K562 (cell line): ENCODE measurements around the gene RPLP2. TPM values are rescaled to one million over a fixed set of nuclear protein-coding genes. Genes with fewer than 3 reads are reported as not detected.
A peak's percentile ranks its signal among the peaks of the same experiment; 100 is the strongest.

ENCODE experiments used
- ATAC-seq: fragments of 200-7000 bp; cut with Tn5 transposase; 3 replicates; pipeline ENCODE4 v1.9.1; 2020; ENCODE audit warnings: moderate library complexity
- BruUV-seq: library from RNA; stranded (reverse); fragments of 400-500 nt; replicated peaks from 2 replicates; lab custom pipeline; 2021; lab: Mats Ljungman, UMichigan
- CTCF ChIA-PET: fragments of 300-600 bp; formaldehyde crosslinking; extraction: SDS; loops from one replicate; lab custom pipeline; 2021; ENCODE audit warnings: low intra/inter-chr PET ratio; lab: Yijun Ruan, JAX
- POLR2A ChIA-PET: fragments of 300-600, 350-650 bp; sonication (Branson Sonifier 250); formaldehyde crosslinking; extraction: SDS; loops from one replicate; lab custom pipeline; 2021; ENCODE audit warnings: antibody characterized with exemption, inconsistent platforms; lab: Yijun Ruan, JAX
- DNase-seq, 4 experiments: peaks; one replicate each; pipeline versions ENCODE4 v3.0.0 to v3.0.0-alpha.2; 2011 to 2018; ENCODE audit warnings: low spot score in 3 of 4, mixed read lengths in 3 of 4; ENCODE audit errors: extremely low read depth in 1 of 4
- FAIRE-seq: peaks from 2 replicates; lab custom pipeline; 2011; peaks lifted over from hg19 to GRCh38; lab: Jason Lieb, UNC
- H2AFZ ChIP-seq: 2 replicates; pipeline ENCODE4 v1.6.0; 2011; ENCODE audit warnings: low read depth, low read length, control low read depth, inconsistent platforms
- H3K27ac ChIP-seq: fragments of 200-600 bp; 3 replicates; pipeline ENCODE4 v1.8.0; 2011; ENCODE audit warnings: low read depth, mild to moderate bottlenecking, control low read depth, inconsistent platforms, low read length, moderate library complexity, mixed read lengths; ENCODE audit errors: extremely low read depth
- H3K27me3 ChIP-seq, 2 experiments: fragments of 300-600 bp in 1 of 2; 2 replicates in 1 of 2; 3 replicates in 1 of 2; pipeline versions ENCODE4 v1.6.0 to v1.8.0; 2011; ENCODE audit warnings: inconsistent platforms in 2 of 2, low read length in 2 of 2, mild to moderate bottlenecking in 1 of 2, mixed read lengths in 1 of 2, moderate library complexity in 1 of 2; ENCODE audit not compliant: control insufficient read depth in 2 of 2, insufficient read depth in 2 of 2
- H3K36me3 ChIP-seq: fragments of 300-600 bp; 3 replicates; pipeline ENCODE4 v1.8.0; 2011; ENCODE audit warnings: mild to moderate bottlenecking, low read length, inconsistent platforms; ENCODE audit not compliant: control insufficient read depth, insufficient read depth
- H3K4me1 ChIP-seq, 2 experiments: fragments of 200-600 bp in 1 of 2; replicated peaks in 1 of 2; 2 replicates in 1 of 2; 3 replicates in 1 of 2; pipeline versions ENCODE4 v1.5.1 to v1.8.0; 2011; ENCODE audit warnings: inconsistent platforms in 2 of 2, low read length in 2 of 2, mild to moderate bottlenecking in 1 of 2, mixed read lengths in 1 of 2, moderate library complexity in 1 of 2; ENCODE audit not compliant: control insufficient read depth in 2 of 2, insufficient read depth in 2 of 2
- H3K4me2 ChIP-seq: 2 replicates; pipeline ENCODE4 v1.6.1; 2011; ENCODE audit warnings: low read length, control low read depth, inconsistent platforms, mixed read lengths; ENCODE audit not compliant: insufficient read depth
- H3K4me3 ChIP-seq: fragments of 200-600 bp; sonication (generic), shearing (Covaris generic); 2 replicates; pipeline ENCODE4 v1.5.1; 2016; ENCODE audit warnings: control low read depth, inconsistent platforms
- H3K79me2 ChIP-seq: fragments of 200-600 bp; 3 replicates; pipeline ENCODE4 v1.8.0; 2011; ENCODE audit warnings: low read length, inconsistent platforms; ENCODE audit not compliant: control insufficient read depth, insufficient read depth
- H3K9ac ChIP-seq, 2 experiments: 2 replicates each; pipeline versions ENCODE4 v1.6.0 to v1.6.1; 2011; ENCODE audit warnings: low read depth in 2 of 2, low read length in 2 of 2, control low read depth in 1 of 2, inconsistent platforms in 1 of 2, mild to moderate bottlenecking in 1 of 2, mixed read lengths in 1 of 2; ENCODE audit not compliant: insufficient read depth in 1 of 2
- H3K9me1 ChIP-seq: one replicate; pipeline ENCODE4 v1.6.0; 2011; ENCODE audit warnings: inconsistent platforms, mild to moderate bottlenecking, low read length, moderate library complexity; ENCODE audit not compliant: control insufficient read depth, insufficient read depth
- H3K9me3 ChIP-seq: replicated peaks from 2 replicates; pipeline ENCODE4 v1.5.1; 2011; ENCODE audit warnings: low read depth, low read length, inconsistent platforms; ENCODE audit not compliant: control insufficient read depth, insufficient read depth
- H4K20me1 ChIP-seq: replicated peaks from 2 replicates; pipeline ENCODE4 v1.6.1; 2011; ENCODE audit warnings: low read length, inconsistent platforms, mixed read lengths; ENCODE audit not compliant: control insufficient read depth, insufficient read depth
- ERF ChIP-seq: fragments of 450-650 bp; formaldehyde crosslinking; IDR thresholded peaks from 2 replicates; pipeline ENCODE4 v1.4.0; 2020; ENCODE audit warnings: mild to moderate bottlenecking, mixed read lengths
- POLR2AphosphoS5 ChIP-seq: IDR thresholded peaks from 2 replicates; pipeline ENCODE4 v1.6.1; 2011; ENCODE audit warnings: mild to moderate bottlenecking, low read depth, low read length, moderate library complexity; ENCODE audit not compliant: control insufficient read depth, insufficient read depth
- RBFOX2 ChIP-seq: fragments of 200-400 bp; formaldehyde crosslinking; IDR thresholded peaks from 2 replicates; pipeline ENCODE4 v1.6.1; 2017; ENCODE audit warnings: low read depth, mild to moderate bottlenecking, low read length, moderate library complexity
- RFX1 ChIP-seq: fragments of 450-650 bp; IDR thresholded peaks from 2 replicates; pipeline ENCODE4 v1.6.1; 2016; ENCODE audit warnings: mild to moderate bottlenecking, moderate library complexity
- TBL1XR1 ChIP-seq, 2 experiments: IDR thresholded peaks; 2 replicates each; pipeline ENCODE4 v1.6.1; 2012; ENCODE audit warnings: improper control_type of control experiment in 2 of 2, low read length in 2 of 2, mild to moderate bottlenecking in 1 of 2
- WGBS: fragments of 100-300 bp; shearing (Covaris generic); methylation state at CpG from one replicate; pipeline ENCODE4 v1.1.6; 2016; ENCODE audit warnings: low coverage, mixed read lengths; ENCODE audit not compliant: insufficient coverage; ENCODE audit errors: missing lambda C conversion rate; 5-methylcytosine and 5-hydroxymethylcytosine counted together
- in situ Hi-C: fragments of 300-500 bp; cut with MboI; formaldehyde crosslinking; loops from 4 replicates; pipeline ENCODE4 v1.15.0; 2018; ENCODE audit warnings: inconsistent platforms, mixed read lengths
- intact Hi-C: fragments of 100-400 bp; cut with micrococcal nuclease; formaldehyde crosslinking; loops from 2 replicates; pipeline ENCODE4 v1.14.2; 2022
- polyA plus RNA-seq, 8 experiments: library from polyadenylated mRNA; depleted of rRNA in 4 of 8; stranded (reverse) in 5 of 8; unstranded in 3 of 8; fragments of >200 nt; fragmentation: Nextera tagmentation in 2 of 8; fragmentation: Illumina TruSeq in 1 of 8; extraction: Ambion mirVana in 2 of 8; extraction: Trizol in 1 of 8; gene quantifications; 2 replicates each; pipeline versions ENCODE4 v1.2.1 to v1.2.3, GENCODE V29; 2011 to 2014; ENCODE audit warnings: inconsistent platforms in 1 of 8, missing spikeins in 1 of 8
- total RNA-seq, 7 experiments: library from RNA; depleted of rRNA in 6 of 7; stranded (reverse); fragments of >200 nt in 6 of 7; fragmentation: Illumina TruSeq in 2 of 7; extraction: Trizol in 2 of 7; gene quantifications; 2 replicates each; pipeline versions ENCODE4 v1.2.1 to v1.2.3, GENCODE V29; 2011 to 2021; ENCODE audit warnings: low replicate concordance in 1 of 7

RPLP2 gene
- total and polyA plus RNA-seq, 9 of the 15 experiments (the other 6 are each of a cell fraction or from before 2014, with no cell fraction given) = 528 to 3,807 (median 1,633) TPM

GRCh38 chr11:773425-773824 is 36.3 kb upstream of the RPLP2 start:
- FAIRE-seq = no peak

DNA sequence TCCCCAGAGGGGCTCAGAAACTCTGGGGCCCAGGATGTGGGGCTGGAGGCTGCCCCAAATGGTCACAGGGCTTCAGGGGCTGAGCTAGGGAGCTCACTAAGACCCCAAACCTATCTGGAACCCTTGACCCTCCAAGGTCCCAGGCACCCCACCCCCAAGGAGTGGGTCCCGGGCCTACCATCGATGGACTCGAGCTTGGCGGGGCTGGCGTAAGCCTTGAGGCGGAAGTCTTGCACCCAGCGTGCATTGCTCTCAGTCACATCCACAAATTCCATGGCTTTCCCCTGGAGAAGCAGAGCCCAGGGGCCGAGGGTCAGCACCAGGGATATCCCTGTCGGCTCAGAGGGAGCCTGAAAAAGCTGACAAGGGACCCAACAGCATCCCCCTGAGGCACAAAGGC is 35.9 kb upstream of the RPLP2 start:
- Histone ChIP-seq H3K4me2 (no peak overlapping the region), H3K27me3 (no peaks in the 10 kb centered on the region), H3K79me2 (peaks cover 79% of the 10 kb centered on the region), H3K9me1 (peaks cover 6% of the 10 kb centered on the region), H2AFZ (no peak overlapping the region), H3K9me3 (no peaks in the 10 kb centered on the region; the same call in 1 of the 2 replicates), H3K27ac (no peak overlapping the region; the same call in 2 of the 3 replicates), H3K9ac (peak overlapping the region in 1 of 2 experiments; percentile 65; a peak in 2 of 4 replicates), H3K36me3 (peaks cover 66% of the 10 kb centered on the region), H4K20me1 (peaks cover 28% of the 10 kb centered on the region), H3K4me3 (no peak overlapping the region), H3K4me1 (peaks cover 16 to 86% of the 10 kb centered on the region in 2 experiments)
- FAIRE-seq = no peak
- in situ Hi-C loops = no loop called here
- ATAC-seq = no peak
- ChIA-PET CTCF (no interaction called here), POLR2A (interaction anchor here (0.7 to 1.0 kb wide), 2 partner anchors 12 to 21 kb away, joined by 3 to 4 read pairs; no protein-coding TSS in a partner anchor)
- no TSS peak for BruUV-seq
- intact Hi-C loops = no loop called here
- TF ChIP-seq RFX1 = no peak
- 0 out of 2 replicates have a peak, but pooled peaks have one; percentile 17 for TF ChIP-seq POLR2AphosphoS5
- TF ChIP-seq ERF (CRISPR knock-in tag) = no peak
- WGBS = 96% methylated on average over 9 of the region's 9 CpGs
- DNase-seq = no peak

More at GRCh38 chr11:773425-773824, 36.3 kb upstream of the RPLP2 start:
- POLR2A ChIA-PET = interaction anchor here (0.7 to 1.0 kb wide), 2 partner anchors 11 to 22 kb away, joined by 3 to 4 read pairs; no protein-coding TSS in a partner anchor
- Histone ChIP-seq H3K9me3 (no peaks in the 10 kb centered on the region; the same call in 1 of the 2 replicates), H3K4me1 (peaks cover 15 to 82% of the 10 kb centered on the region in 2 experiments), H3K27ac (no peak overlapping the region; the same call in 2 of the 3 replicates), H3K79me2 (peaks cover 75% of the 10 kb centered on the region), H3K9ac (peak overlapping the region in 1 of 2 experiments; percentile 65; a peak in 2 of 4 replicates), H3K4me3 (no peak overlapping the region), H2AFZ (no peak overlapping the region), H3K36me3 (peaks cover 62% of the 10 kb centered on the region), H4K20me1 (peaks cover 28% of the 10 kb centered on the region), H3K4me2 (no peak overlapping the region), H3K9me1 (peaks cover 6% of the 10 kb centered on the region), H3K27me3 (no peaks in the 10 kb centered on the region)
- no TSS peak for BruUV-seq
- in situ Hi-C loops (no loop called here), intact Hi-C loops (no loop called here)
- TF ChIP-seq RBFOX2 (peak; percentile 28; the same call in 1 of the 2 replicates), TBL1XR1 (IDR thresholded peaks at IDR 0.05; ENCODE audit: low read length in 2 of 2) (no peak)
- no peak for DNase-seq
- no peak for ATAC-seq
- 100% methylated on average over 2 of the region's 5 CpGs for WGBS
- CTCF ChIA-PET = no interaction called here
